Type B pancreatic cell (in vitro differentiated cells): ENCODE data around the gene FERMT3. TPM values are rescaled to one million over a fixed set of nuclear protein-coding genes. Genes with fewer than 3 reads are reported as not detected.

Experiments
- DNase-seq: peaks from one replicate; pipeline ENCODE4 v3.0.0; 2021; ENCODE audit warnings: mixed read lengths; ENCODE audit not compliant: unreplicated experiment; ENCODE audit errors: extremely low spot score
- H3K27ac Mint-ChIP-seq: 2 replicates; pipeline ENCODE4 v1.8.0; 2021; ENCODE audit warnings: mild to moderate bottlenecking, mixed read lengths
- H3K27me3 Mint-ChIP-seq: 2 replicates; pipeline ENCODE4 v1.8.0; 2021; ENCODE audit warnings: mixed read lengths
- H3K36me3 Mint-ChIP-seq: 2 replicates; pipeline ENCODE4 v1.8.0; 2021; ENCODE audit warnings: mixed read lengths
- H3K4me1 Mint-ChIP-seq: one replicate; pipeline ENCODE4 v1.8.0; 2021; ENCODE audit warnings: mixed read lengths; ENCODE audit not compliant: unreplicated experiment
- H3K4me3 Mint-ChIP-seq: 2 replicates; pipeline ENCODE4 v1.8.0; 2021; ENCODE audit warnings: mild to moderate bottlenecking, mixed read lengths
- H3K9me3 Mint-ChIP-seq: 2 replicates; pipeline ENCODE4 v1.8.0; 2021; ENCODE audit warnings: mixed read lengths
- total RNA-seq: library from RNA; stranded (reverse); gene quantifications from 2 replicates; pipeline ENCODE4 v1.2.1, GENCODE V29; 2021; ENCODE audit warnings: low replicate concordance
- TF ChIP-seq, protein P1 (sequence below): fragments of 200-600 bp; sonication (generic); conservative IDR thresholded peaks from 2 replicates; pipeline ENCODE4 v1.5.0; 2021; ENCODE audit warnings: antibody characterized with exemption, mild to moderate bottlenecking

Gene FERMT3
- total RNA-seq, 1 donor from 2014 or later, result 3.5 TPM

DNA sequence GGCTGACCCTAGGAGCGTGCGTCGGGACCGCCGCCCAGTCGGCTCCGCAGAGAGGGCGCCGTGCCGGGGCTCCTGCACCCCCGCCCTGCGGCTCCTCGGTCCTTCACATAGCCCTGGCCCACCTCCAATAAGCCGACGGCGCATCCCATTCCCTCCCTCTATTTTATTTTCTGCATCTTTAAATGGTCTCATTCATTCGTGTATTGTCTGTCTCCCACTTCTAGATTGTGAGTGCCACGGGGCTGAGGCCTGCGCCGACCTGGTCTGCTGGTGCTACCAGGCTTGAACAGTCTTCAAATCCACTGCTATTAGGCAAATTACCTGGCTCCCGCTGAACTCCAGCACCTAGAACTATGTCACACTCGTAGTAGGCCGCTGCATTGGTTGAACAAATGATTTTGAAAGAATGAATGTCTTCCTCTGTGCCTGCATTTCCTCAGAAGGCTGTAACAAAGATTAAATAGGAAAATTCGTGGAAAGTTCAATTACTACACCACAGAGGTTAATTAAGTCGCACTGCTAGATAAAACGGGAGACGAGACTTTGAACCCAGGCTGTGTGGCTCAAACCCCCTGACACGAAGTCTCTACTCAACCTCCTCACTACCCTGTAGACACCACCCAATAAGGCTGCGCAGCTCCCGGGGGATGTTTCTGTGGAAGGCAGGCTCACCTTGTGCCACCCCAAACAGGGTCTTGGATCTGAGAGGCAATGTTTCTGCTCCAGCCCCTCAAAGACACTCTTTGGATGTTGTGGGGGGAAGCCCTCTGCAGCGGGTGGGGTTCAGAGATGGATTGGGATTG, 41.4 kb downstream of the FERMT3 start:
- TF ChIP-seq, protein P1, sequence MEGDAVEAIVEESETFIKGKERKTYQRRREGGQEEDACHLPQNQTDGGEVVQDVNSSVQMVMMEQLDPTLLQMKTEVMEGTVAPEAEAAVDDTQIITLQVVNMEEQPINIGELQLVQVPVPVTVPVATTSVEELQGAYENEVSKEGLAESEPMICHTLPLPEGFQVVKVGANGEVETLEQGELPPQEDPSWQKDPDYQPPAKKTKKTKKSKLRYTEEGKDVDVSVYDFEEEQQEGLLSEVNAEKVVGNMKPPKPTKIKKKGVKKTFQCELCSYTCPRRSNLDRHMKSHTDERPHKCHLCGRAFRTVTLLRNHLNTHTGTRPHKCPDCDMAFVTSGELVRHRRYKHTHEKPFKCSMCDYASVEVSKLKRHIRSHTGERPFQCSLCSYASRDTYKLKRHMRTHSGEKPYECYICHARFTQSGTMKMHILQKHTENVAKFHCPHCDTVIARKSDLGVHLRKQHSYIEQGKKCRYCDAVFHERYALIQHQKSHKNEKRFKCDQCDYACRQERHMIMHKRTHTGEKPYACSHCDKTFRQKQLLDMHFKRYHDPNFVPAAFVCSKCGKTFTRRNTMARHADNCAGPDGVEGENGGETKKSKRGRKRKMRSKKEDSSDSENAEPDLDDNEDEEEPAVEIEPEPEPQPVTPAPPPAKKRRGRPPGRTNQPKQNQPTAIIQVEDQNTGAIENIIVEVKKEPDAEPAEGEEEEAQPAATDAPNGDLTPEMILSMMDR, result peak; percentile 4
- DNase-seq, result no peak
- peak overlapping the region; percentile 76 for H3K27ac Mint-ChIP-seq
- peaks cover 13% of the 10 kb centered on the region for H3K4me1 Mint-ChIP-seq
- no peaks in the 10 kb centered on the region for H3K27me3 Mint-ChIP-seq
- H3K4me3 Mint-ChIP-seq, result peak overlapping the region; percentile 85
- no peaks in the 10 kb centered on the region for H3K36me3 Mint-ChIP-seq
- H3K9me3 Mint-ChIP-seq, result no peaks in the 10 kb centered on the region

DNA sequence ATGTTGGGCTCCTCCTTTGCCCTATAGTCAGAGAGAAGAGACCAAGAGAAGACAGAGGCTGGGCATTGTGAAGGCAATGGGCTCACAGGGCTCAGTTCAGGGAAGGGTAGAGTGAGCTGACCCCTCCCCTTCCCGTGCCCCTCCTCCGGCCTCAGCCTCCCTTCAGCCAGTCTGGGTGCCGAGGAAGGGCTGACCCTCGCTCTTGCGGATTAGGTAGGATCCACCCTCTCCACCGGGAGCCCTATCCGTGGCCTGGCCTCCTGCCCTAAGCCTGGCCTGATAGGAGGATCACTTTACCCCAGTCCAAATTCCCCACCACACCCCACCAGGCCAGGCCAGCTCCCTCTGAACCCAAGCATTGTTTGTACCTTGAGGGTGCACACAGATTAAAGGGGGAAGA, 42.1 kb downstream of the FERMT3 start:
- H3K4me1 Mint-ChIP-seq, result peaks cover 15% of the 10 kb centered on the region
- peak overlapping the region; percentile 76 for H3K27ac Mint-ChIP-seq
- H3K9me3 Mint-ChIP-seq, result no peaks in the 10 kb centered on the region

DNA sequence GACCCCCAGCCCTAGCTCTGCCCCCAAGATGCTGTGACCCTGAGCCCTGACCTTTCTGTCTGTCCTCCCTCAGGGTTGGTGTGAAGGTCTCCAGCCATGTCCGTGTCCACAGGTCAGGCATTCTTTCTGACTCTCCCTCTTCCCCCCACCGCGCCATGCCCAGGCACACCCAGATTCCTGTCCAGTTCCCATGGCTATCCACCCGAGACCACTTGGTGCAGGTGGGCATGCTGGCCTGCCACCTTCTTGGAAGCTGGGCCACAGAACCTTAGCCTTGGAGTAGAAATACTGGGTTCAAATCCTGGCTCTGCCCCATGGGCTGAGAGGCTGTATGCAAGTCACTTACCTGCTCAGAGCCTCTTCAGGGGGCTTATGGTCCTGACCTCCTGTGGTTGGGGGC, 42.5 kb downstream of the FERMT3 start:
- H3K4me3 Mint-ChIP-seq, result peak overlapping the region; percentile 70
- no peaks in the 10 kb centered on the region for H3K9me3 Mint-ChIP-seq
- H3K4me1 Mint-ChIP-seq, result peaks cover 20% of the 10 kb centered on the region
- TF ChIP-seq, protein P1, result no peak
- H3K27ac Mint-ChIP-seq, result no peak overlapping the region
- DNase-seq, result no peak
- no peaks in the 10 kb centered on the region for H3K27me3 Mint-ChIP-seq
- no peaks in the 10 kb centered on the region for H3K36me3 Mint-ChIP-seq

More for the DNA sequence above, 42.1 kb downstream of the FERMT3 start:
- DNase-seq, result no peak
- H3K4me3 Mint-ChIP-seq, result peak overlapping the region; percentile 85
- no peaks in the 10 kb centered on the region for H3K27me3 Mint-ChIP-seq
- H3K36me3 Mint-ChIP-seq, result no peaks in the 10 kb centered on the region
- TF ChIP-seq, protein P1, result no peak

DNA sequence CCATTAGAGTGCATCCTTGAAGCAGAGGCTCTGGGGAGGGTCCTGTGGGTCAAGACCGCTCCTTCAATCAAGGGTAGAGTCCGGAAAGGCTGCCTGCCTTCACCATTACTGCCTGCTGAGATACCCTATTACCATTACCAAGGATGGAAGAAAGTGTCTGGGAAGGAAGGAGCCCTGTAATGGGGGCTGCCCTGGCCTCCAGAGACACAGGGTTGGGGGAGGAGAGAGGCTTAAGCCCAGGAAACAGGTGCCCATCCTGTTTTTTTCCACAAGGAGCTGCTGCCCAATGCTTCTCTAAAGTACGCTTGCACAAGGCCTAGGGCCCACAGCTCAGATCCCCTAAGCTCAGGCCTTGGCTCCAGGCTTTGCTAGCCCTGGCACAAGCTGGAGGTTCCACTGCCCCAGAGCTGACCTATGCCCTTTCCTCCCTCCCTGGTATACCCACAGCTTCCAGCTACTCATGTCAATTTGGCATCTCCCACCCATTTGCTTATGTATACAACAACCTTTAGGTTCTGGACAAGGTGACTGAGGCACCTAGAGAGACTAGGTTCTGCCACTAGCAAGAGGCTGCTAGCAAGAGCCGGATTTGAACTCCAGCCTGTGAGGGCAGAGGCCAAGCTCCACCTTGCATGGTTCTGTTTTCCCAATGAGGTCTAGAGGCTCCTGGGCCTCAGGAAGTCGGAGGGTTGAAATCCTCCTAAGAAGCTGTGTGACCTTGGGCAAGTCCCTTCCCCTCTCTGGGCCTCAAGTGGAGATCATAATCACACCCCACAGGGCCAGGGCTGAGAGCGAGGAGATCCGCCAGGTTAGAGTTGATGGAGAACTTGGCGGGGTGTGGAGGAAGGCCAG, 43.3 kb downstream of the FERMT3 start:
- TF ChIP-seq, protein P1, result no peak
- Mint-ChIP-seq H3K27me3 (no peaks in the 10 kb centered on the region), H3K9me3 (no peaks in the 10 kb centered on the region), H3K27ac (no peak overlapping the region), H3K4me1 (peaks cover 21% of the 10 kb centered on the region), H3K36me3 (no peaks in the 10 kb centered on the region), H3K4me3 (peak overlapping the region; percentile 70)
- no peak for DNase-seq

DNA sequence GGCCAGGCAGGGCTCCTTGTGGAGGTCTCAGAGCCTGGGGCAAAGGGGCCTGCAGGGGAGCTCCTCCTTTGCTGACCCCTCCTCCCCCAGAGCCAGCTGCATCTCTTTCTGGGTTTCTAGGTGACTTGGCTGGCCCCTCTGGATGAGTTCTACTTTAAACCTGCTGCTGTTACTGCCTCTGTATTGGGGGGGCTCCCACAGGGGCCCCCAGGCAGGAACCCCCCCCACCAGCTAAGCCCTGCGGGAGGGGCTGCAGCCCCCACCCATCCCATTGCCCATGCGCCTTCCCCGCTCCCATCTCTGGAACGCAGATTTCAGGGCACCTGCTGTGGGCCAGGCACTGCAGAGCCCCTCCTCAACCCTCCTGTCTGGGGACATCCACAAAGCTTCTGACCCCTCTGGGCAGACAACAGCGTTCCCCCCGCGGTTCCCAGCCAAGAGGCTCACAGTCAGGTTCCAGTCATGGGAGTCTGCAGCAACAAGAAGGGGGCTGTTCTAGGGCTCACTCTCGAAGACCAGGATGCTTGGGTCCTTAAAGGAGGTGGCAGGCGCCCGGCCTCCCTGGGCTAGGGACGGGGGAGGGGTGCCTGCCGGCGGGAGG, 44.0 kb downstream of the FERMT3 start:
- TF ChIP-seq, protein P1, result no peak
- DNase-seq, result no peak
- H3K36me3 Mint-ChIP-seq, result no peaks in the 10 kb centered on the region
- no peaks in the 10 kb centered on the region for H3K27me3 Mint-ChIP-seq
- no peak overlapping the region for H3K27ac Mint-ChIP-seq
- H3K4me1 Mint-ChIP-seq, result peaks cover 21% of the 10 kb centered on the region
- H3K4me3 Mint-ChIP-seq, result peak overlapping the region; percentile 89
- H3K9me3 Mint-ChIP-seq, result no peaks in the 10 kb centered on the region
